ENCODE results near the gene PGM2.
"Not testable (repeated sequence)": the region's sequence is repeated elsewhere in the genome, so short reads cannot be mapped to it uniquely, and the experiment has no call there.

The PGM2 gene

GRCh38 chr4:37802068-37802666 is 24.3 kb upstream of the PGM2 start:
- Mint-ChIP-seq H3K27ac (no peak overlapping the region), H3K27me3 (peaks cover 22% of the 10 kb centered on the region), H3K4me3 (no peak overlapping the region), H3K4me1 (no peaks in the 10 kb centered on the region), H3K36me3 (no peaks in the 10 kb centered on the region), H3K9me3 (no peaks in the 10 kb centered on the region)
- ATAC-seq = no peak

DNA sequence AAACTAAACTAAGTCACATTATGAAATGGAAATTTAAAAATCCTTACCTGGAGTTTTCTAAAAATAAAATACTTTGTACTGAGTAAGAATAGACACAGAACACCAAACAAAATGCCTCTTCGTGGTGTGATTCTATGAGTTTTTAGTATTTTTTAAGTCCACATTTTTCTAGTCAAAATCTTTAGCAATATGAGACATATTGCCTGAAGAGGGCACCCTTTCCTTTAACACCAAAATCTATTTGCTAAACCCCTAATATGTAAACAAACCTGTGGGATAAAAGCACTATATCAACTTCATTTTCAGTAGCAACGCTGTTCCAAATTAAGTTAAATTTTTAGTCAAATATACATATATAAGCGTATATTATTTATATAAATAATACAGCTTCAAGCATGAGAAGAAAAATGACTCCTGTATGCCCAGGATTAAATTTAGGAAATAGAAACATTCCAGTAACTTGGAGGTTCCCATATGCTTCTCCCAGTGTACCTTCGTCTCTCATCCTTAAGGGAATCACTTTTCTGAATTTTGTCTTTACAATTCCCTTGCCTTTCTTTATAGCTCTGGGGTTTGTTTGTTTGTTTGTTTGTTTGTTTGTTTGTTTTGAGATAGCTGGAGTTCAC is 23.0 kb upstream of the PGM2 start:
- Mint-ChIP-seq H3K27me3 (peaks cover 18% of the 10 kb centered on the region), H3K36me3 (no peaks in the 10 kb centered on the region), H3K27ac (no peak overlapping the region), H3K9me3 (no peaks in the 10 kb centered on the region), H3K4me3 (no peak overlapping the region), H3K4me1 (no peaks in the 10 kb centered on the region)
- no peak for ATAC-seq

- no peak for ATAC-seq
- Mint-ChIP-seq H3K27ac (no peak overlapping the region), H3K4me1 (no peaks in the 10 kb centered on the region), H3K4me3 (no peak overlapping the region), H3K9me3 (no peaks in the 10 kb centered on the region), H3K27me3 (peaks cover 13% of the 10 kb centered on the region), H3K36me3 (no peaks in the 10 kb centered on the region)
These were observed 21.4 kb upstream of the PGM2 start for GRCh38 chr4:37805091-37805490.

- Mint-ChIP-seq H3K4me1 (peaks cover 10% of the 10 kb centered on the region), H3K36me3 (no peaks in the 10 kb centered on the region), H3K4me3 (no peak overlapping the region), H3K9me3 (no peaks in the 10 kb centered on the region), H3K27ac (no peak overlapping the region), H3K27me3 (no peaks in the 10 kb centered on the region)
- no peak for ATAC-seq
These were observed 13.8 kb upstream of the PGM2 start for GRCh38 chr4:37812713-37813112.

GRCh38 chr4:37815591-37815990 is 10.9 kb upstream of the PGM2 start:
- Mint-ChIP-seq H3K27me3 (no peaks in the 10 kb centered on the region), H3K36me3 (no peaks in the 10 kb centered on the region), H3K4me1 (peaks cover 10% of the 10 kb centered on the region), H3K27ac (peak overlapping the region; percentile 71), H3K4me3 (no peak overlapping the region), H3K9me3 (no peaks in the 10 kb centered on the region)
- ATAC-seq = no peak

DNA sequence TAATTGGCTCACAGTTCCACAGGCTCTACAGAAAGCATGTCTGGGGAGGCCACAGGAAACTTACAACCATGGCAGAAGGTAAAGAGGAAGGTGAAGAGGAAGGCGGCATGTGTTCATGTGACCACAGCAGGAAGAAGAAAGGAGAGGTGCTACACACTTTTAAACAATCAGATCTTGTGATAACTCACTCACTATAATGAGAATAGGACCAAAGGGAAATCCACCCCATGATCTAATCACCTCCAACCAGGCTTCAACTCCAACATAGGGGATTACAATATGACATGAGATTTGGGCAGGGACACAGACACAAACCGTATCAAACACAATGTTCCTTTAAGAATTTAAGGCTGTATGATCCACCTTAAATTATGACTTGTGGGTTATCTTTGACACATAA is 10.5 kb upstream of the PGM2 start:
- Mint-ChIP-seq H3K4me1 (peaks cover 10% of the 10 kb centered on the region), H3K36me3 (no peaks in the 10 kb centered on the region), H3K9me3 (no peaks in the 10 kb centered on the region), H3K27ac (peak overlapping the region; percentile 71), H3K4me3 (no peak overlapping the region), H3K27me3 (no peaks in the 10 kb centered on the region)
- no peak for ATAC-seq

- ATAC-seq = no peak
- no peaks in the 10 kb centered on the region for H3K9me3 Mint-ChIP-seq
- H3K4me3 Mint-ChIP-seq = no peak overlapping the region
- H3K4me1 Mint-ChIP-seq = peaks cover 10% of the 10 kb centered on the region
- H3K27me3 Mint-ChIP-seq = no peaks in the 10 kb centered on the region
- no peak overlapping the region for H3K27ac Mint-ChIP-seq
- H3K36me3 Mint-ChIP-seq = no peaks in the 10 kb centered on the region
These were observed 9.8 kb upstream of the PGM2 start for GRCh38 chr4:37816719-37817118.

- no peak overlapping the region for H3K27ac Mint-ChIP-seq
- H3K36me3 Mint-ChIP-seq = no peaks in the 10 kb centered on the region
- no peaks in the 10 kb centered on the region for H3K9me3 Mint-ChIP-seq
- H3K4me3 Mint-ChIP-seq = no peak overlapping the region
- no peak for ATAC-seq
- no peaks in the 10 kb centered on the region for H3K27me3 Mint-ChIP-seq
- H3K4me1 Mint-ChIP-seq = peaks cover 10% of the 10 kb centered on the region
These were observed 7.7 kb upstream of the PGM2 start for GRCh38 chr4:37818752-37819151.

DNA sequence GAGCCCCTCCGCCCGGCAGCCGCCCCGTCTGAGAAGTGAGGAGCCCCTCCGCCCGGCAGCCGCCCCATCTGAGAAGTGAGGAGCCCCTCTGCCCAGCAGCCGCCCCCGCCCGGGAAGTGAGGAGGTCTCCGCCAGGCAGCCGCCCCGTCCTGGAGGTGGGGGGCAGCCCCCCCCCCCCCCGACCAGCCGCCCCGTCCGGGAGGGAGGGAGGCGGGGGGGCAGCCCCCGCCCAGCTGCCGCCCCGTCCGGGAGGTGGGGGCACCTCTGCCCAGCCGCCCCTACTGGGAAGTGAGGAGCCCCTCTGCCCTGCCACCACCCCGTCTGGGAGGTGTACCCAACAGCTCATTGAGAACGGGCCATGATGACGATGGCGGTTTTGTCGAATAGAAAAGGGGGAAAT is 6.0 kb upstream of the PGM2 start:
- not testable (repeated sequence) for H3K27me3 Mint-ChIP-seq, H3K36me3 Mint-ChIP-seq, H3K9me3 Mint-ChIP-seq, ATAC-seq, H3K27ac Mint-ChIP-seq, H3K4me3 Mint-ChIP-seq
- H3K4me1 Mint-ChIP-seq = peaks cover 15% of the 10 kb centered on the region

- no peaks in the 10 kb centered on the region for H3K27me3 Mint-ChIP-seq
- no peak overlapping the region for H3K4me3 Mint-ChIP-seq
- no peaks in the 10 kb centered on the region for H3K36me3 Mint-ChIP-seq
- no peak for ATAC-seq
- H3K27ac Mint-ChIP-seq = no peak overlapping the region
- H3K4me1 Mint-ChIP-seq = peaks cover 13% of the 10 kb centered on the region
- no peaks in the 10 kb centered on the region for H3K9me3 Mint-ChIP-seq
These were observed 4.4 kb upstream of the PGM2 start for GRCh38 chr4:37821953-37822605.

DNA sequence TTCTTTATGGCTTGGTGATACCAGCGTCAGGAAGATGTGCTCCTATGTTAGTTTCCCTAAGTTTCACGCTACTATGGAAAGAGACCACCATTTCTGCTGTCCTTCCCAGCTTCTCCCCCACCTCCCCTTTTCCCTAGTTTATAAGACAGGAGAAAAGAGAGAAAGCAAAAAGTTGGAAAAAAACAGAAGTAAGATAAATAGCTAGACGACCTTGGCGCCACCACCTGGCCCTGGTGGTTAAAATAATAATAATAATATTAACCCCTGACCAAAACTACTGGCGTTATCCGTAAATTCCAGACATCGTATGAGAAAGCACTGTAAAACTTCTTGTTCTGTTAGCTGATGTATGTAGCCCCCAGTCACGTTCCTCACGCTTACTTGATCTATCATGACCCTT is 985 bp upstream of the PGM2 start:
- H3K27me3 Mint-ChIP-seq, ATAC-seq, H3K9me3 Mint-ChIP-seq, H3K36me3 Mint-ChIP-seq: not testable (repeated sequence)
- Mint-ChIP-seq H3K4me1 (peaks cover 35% of the 10 kb centered on the region), H3K4me3 (peak overlapping the region; percentile 93), H3K27ac (peak overlapping the region; percentile 94)

GRCh38 chr4:37825968-37826294 is 555 bp upstream of the PGM2 start:
- peak; percentile 37 for ATAC-seq
- Mint-ChIP-seq H3K4me3 (peak overlapping the region; percentile 93), H3K27me3 (no peaks in the 10 kb centered on the region), H3K27ac (peak overlapping the region; percentile 94), H3K36me3 (peaks cover 12% of the 10 kb centered on the region), H3K9me3 (no peaks in the 10 kb centered on the region), H3K4me1 (peaks cover 35% of the 10 kb centered on the region)

DNA sequence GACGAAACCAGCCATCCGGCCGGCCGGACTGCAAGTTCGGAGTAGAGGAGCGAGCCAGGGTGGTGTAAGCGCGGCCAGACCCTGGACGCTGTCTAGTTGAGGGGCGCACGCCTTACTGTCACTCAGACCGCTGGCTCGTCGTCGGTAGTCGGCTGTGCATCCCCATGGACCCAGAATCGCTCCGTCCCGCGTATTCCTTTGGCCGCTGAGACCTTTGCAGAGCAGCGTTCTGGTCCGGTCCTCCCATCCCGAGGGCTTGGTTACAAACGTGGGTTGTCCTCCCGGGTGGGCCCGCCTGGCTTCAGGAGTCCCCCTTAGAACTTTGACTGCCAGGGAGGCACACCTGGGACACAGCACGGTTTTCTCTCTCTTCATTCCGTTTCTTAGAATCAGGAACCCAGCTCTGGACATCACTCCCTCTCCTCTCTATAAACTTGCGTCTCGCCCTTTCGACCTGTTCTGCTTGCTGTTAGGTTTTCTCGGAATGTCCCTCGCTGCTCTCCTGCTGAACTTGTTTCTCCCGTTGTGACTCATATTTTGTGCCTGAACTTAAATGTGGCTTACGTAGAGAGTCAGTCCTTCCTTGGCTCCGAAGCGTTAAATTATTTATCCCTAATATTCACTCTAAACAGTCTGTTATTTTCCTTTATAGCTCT is 672 bp downstream of the PGM2 start:
- Mint-ChIP-seq H3K9me3 (no peaks in the 10 kb centered on the region), H3K36me3 (peaks cover 22% of the 10 kb centered on the region), H3K27me3 (no peaks in the 10 kb centered on the region)

GRCh38 chr4:37827802-37828321 is 1.4 kb downstream of the PGM2 start:
- ATAC-seq = no peak
- peaks cover 35% of the 10 kb centered on the region for H3K4me1 Mint-ChIP-seq
- H3K9me3 Mint-ChIP-seq = no peaks in the 10 kb centered on the region
- H3K27ac Mint-ChIP-seq = peak overlapping the region; percentile 94
- H3K27me3 Mint-ChIP-seq = no peaks in the 10 kb centered on the region
- peaks cover 25% of the 10 kb centered on the region for H3K36me3 Mint-ChIP-seq
- peak overlapping the region; percentile 93 for H3K4me3 Mint-ChIP-seq

More for the DNA sequence above, 672 bp downstream of the PGM2 start:
- H3K4me1 Mint-ChIP-seq = peaks cover 35% of the 10 kb centered on the region
- peak overlapping the region; percentile 93 for H3K4me3 Mint-ChIP-seq
- H3K27ac Mint-ChIP-seq = peak overlapping the region; percentile 94
- ATAC-seq = peak; percentile 61

GRCh38 chr4:37828843-37829242 is 2.4 kb downstream of the PGM2 start:
- H3K27me3 Mint-ChIP-seq = no peaks in the 10 kb centered on the region
- H3K27ac Mint-ChIP-seq = no peak overlapping the region

More at GRCh38 chr4:37828843-37829242, 2.4 kb downstream of the PGM2 start:
- peaks cover 25% of the 10 kb centered on the region for H3K36me3 Mint-ChIP-seq
- H3K4me3 Mint-ChIP-seq = no peak overlapping the region
- no peaks in the 10 kb centered on the region for H3K9me3 Mint-ChIP-seq
- no peak for ATAC-seq
- H3K4me1 Mint-ChIP-seq = peaks cover 35% of the 10 kb centered on the region
